Measurements from ENCODE around the gene SYAP1. TPM values are rescaled to one million over a fixed set of nuclear protein-coding genes. Genes with fewer than 3 reads are reported as not detected.

Gene SYAP1
- total and polyA plus RNA-seq, 2 donors (not counting 1 experiment from before 2014, with no cell fraction given) = 19.4 to 49.7 TPM

DNA sequence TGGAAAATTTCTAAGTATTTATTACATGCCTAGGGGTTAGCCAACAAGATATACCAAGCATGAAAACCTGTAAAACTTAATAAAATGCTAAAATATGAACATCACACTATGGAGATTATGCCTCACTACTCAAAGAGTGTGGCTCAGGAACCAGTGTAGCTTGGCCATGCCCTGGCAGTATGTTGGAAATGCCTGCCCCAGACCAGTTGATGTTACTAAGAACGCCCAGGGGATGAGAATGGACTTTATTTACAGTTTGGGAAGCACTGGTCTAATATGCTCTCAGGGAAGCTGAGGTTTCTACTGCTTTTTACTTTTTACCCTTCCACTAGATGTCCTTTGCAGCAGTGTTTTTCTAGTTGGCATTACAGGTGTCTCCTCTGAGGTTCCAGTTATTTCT is 43.2 kb downstream of the SYAP1 start:
- Histone ChIP-seq H4K20me1 (ENCODE audit: control insufficient read depth, extremely low read depth, insufficient read depth, low read length) (no peaks in the 10 kb centered on the region), H3K4me2 (ENCODE audit: extremely low read depth, insufficient read depth, low read length) (no peak overlapping the region), H3K79me2 (ENCODE audit: control insufficient read depth, insufficient read depth, low read length) (no peaks in the 10 kb centered on the region), H2AFZ (ENCODE audit: low read length) (no peak overlapping the region), H3K36me3 (ENCODE audit: control insufficient read depth, insufficient read depth, low read length) (no peaks in the 10 kb centered on the region), H3K4me3 (replicated peaks in 1 of 4; ENCODE audit: control extremely low read depth in 1 of 4, insufficient read depth in 1 of 4, low read depth in 3 of 4, low read length in 4 of 4) (no peak overlapping the region), H3K27me3 (ENCODE audit: control insufficient read depth, insufficient read depth, low read length) (no peaks in the 10 kb centered on the region), H3K9ac (ENCODE audit: insufficient read depth, low read length) (no peak overlapping the region), H3K27ac (ENCODE audit: insufficient read depth, low read length) (no peak overlapping the region), H3K9me3 (ENCODE audit: control insufficient read depth, insufficient read depth, low read depth, low read length) (no peaks in the 10 kb centered on the region), H3K4me1 (ENCODE audit: control insufficient read depth, extremely low read depth, insufficient read depth, low read length) (no peaks in the 10 kb centered on the region)
- TF ChIP-seq EZH2 (IDR thresholded peaks at IDR 0.05; ENCODE audit: low read length, missing control alignments) = no peak
- TF ChIP-seq CTCF (conservative IDR thresholded peaks at IDR 0.05 in 1 of 2, IDR thresholded peaks at IDR 0.05 in 1 of 2; ENCODE audit: low read depth in 1 of 2, low read length in 2 of 2) = no peak
- no peak for DNase-seq (ENCODE audit: low read depth in 2 of 2)

- Histone ChIP-seq H3K9ac (ENCODE audit: insufficient read depth, low read length) (no peak overlapping the region), H4K20me1 (ENCODE audit: control insufficient read depth, extremely low read depth, insufficient read depth, low read length) (no peaks in the 10 kb centered on the region), H3K27me3 (ENCODE audit: control insufficient read depth, insufficient read depth, low read length) (no peaks in the 10 kb centered on the region), H3K4me2 (ENCODE audit: extremely low read depth, insufficient read depth, low read length) (no peak overlapping the region), H3K79me2 (ENCODE audit: control insufficient read depth, insufficient read depth, low read length) (no peaks in the 10 kb centered on the region), H3K4me1 (ENCODE audit: control insufficient read depth, extremely low read depth, insufficient read depth, low read length) (no peaks in the 10 kb centered on the region), H3K9me3 (ENCODE audit: control insufficient read depth, insufficient read depth, low read depth, low read length) (no peaks in the 10 kb centered on the region), H3K36me3 (ENCODE audit: control insufficient read depth, insufficient read depth, low read length) (no peaks in the 10 kb centered on the region), H3K27ac (ENCODE audit: insufficient read depth, low read length) (no peak overlapping the region), H2AFZ (ENCODE audit: low read length) (no peak overlapping the region), H3K4me3 (replicated peaks in 1 of 4; ENCODE audit: control extremely low read depth in 1 of 4, insufficient read depth in 1 of 4, low read depth in 3 of 4, low read length in 4 of 4) (no peak overlapping the region)
- DNase-seq (ENCODE audit: low read depth in 2 of 2) = no peak
- no peak for TF ChIP-seq CTCF (conservative IDR thresholded peaks at IDR 0.05 in 1 of 2, IDR thresholded peaks at IDR 0.05 in 1 of 2; ENCODE audit: low read depth in 1 of 2, low read length in 2 of 2)
- TF ChIP-seq EZH2 (IDR thresholded peaks at IDR 0.05; ENCODE audit: low read length, missing control alignments) = no peak
Measured at GRCh38 chrX:16765594-16765993, 46.2 kb downstream of the SYAP1 start.

DNA sequence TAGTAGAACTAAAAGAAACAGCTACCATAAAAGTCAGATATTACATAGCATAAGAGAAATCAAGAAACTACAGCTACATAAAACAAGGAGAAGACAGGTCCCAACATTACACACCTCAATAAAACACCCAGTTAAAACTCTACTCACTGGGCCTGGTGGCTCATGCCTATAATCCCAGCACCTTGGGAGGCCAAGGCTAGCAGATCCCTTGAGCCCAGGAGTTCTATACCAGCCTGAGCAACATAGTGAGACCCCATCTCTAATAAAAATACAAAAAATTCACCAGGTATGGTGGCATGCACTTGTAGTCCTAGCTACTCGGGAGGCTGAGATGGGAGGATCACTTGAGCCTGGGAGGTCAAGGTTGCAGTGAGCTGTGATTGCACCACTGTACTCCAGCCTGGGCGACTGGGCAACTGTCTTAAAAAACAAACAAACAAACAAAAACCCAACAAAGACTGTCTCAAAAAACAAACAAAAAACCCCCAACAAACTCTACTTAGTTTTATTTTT is 51.6 kb downstream of the SYAP1 start:
- DNase-seq (ENCODE audit: low read depth in 2 of 2) = no peak
- Histone ChIP-seq H2AFZ (ENCODE audit: low read length) (no peak overlapping the region), H3K9me3 (ENCODE audit: control insufficient read depth, insufficient read depth, low read depth, low read length) (no peaks in the 10 kb centered on the region), H3K27me3 (ENCODE audit: control insufficient read depth, insufficient read depth, low read length) (no peaks in the 10 kb centered on the region), H3K79me2 (ENCODE audit: control insufficient read depth, insufficient read depth, low read length) (no peaks in the 10 kb centered on the region), H4K20me1 (ENCODE audit: control insufficient read depth, extremely low read depth, insufficient read depth, low read length) (no peaks in the 10 kb centered on the region), H3K9ac (ENCODE audit: insufficient read depth, low read length) (no peak overlapping the region), H3K4me1 (ENCODE audit: control insufficient read depth, extremely low read depth, insufficient read depth, low read length) (no peaks in the 10 kb centered on the region), H3K27ac (ENCODE audit: insufficient read depth, low read length) (no peak overlapping the region), H3K36me3 (ENCODE audit: control insufficient read depth, insufficient read depth, low read length) (no peaks in the 10 kb centered on the region), H3K4me3 (replicated peaks in 1 of 4; ENCODE audit: control extremely low read depth in 1 of 4, insufficient read depth in 1 of 4, low read depth in 3 of 4, low read length in 4 of 4) (no peak overlapping the region), H3K4me2 (ENCODE audit: extremely low read depth, insufficient read depth, low read length) (no peak overlapping the region)
- no peak for TF ChIP-seq CTCF (conservative IDR thresholded peaks at IDR 0.05 in 1 of 2, IDR thresholded peaks at IDR 0.05 in 1 of 2; ENCODE audit: low read depth in 1 of 2, low read length in 2 of 2)
- no peak for TF ChIP-seq EZH2 (IDR thresholded peaks at IDR 0.05; ENCODE audit: low read length, missing control alignments)

All from fibroblast of lung (primary cell).